Limb (tissue), 2 donors: ENCODE results near the gene ERCC6L2.

Source experiments
- DNase-seq, 2 donors: peaks; one replicate each; pipeline ENCODE4 v3.0.0-alpha.2; 2016; ENCODE audit errors: extremely low spot score in 2 of 2

The ERCC6L2 gene

DNA sequence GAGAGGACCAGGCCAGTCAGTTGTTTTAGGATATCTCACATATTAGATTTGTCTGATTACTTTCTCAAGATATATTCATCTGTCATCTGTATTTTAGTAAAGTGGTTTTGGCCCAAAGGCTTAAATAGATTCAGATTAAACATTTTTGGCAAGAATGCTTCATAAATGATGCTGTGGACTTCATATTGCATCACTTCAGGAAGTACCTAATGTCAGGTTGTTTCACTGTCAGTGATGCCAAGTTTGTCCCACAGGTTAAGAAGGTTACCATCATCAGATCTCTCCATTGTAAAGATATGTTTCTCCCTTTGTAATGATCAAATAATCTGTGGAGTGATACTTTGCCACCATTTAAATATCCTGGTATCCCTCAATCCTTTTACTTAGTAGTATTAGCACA lies 37.3 kb downstream of the ERCC6L2 start:
- no peak for DNase-seq

DNA sequence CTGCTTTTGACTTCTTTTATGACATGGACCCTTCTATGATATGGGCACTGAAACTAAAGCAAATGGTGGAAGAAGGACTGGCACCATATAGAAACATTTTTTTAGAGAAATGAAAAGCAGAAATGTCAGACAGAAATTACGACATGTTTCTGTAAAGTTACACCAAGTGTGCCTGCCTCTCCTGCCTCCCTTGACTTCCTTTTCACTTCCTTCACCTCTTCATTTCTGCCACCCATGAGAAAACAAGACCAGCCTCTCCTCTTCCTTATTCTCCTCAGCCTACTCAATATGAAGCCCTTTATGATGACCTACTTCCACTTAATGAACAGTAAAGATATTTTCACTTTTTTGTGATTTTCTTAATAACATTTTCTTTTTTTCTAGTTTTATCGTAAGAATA lies 44.5 kb downstream of the ERCC6L2 start:
- no peak for DNase-seq

DNA sequence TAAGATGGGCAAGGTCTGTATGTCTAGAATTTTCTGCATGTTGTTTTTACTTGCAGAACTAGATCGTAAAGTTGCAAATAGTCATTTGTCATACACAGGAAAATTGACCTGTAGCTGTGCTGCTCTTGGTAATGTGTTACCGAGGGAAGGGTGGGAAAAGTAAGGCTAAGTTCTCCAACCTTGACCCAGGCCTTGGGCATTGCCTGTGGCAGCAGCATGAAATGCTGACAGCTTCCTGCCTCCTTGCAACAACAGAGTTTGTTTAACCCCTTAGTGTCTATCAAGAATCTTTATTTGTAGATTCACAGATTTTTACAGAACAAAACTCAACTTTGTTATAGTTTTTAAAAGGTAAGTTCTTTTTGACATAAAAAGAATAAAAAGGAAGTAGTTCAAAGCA lies 48.3 kb downstream of the ERCC6L2 start:
- DNase-seq = no peak

DNA sequence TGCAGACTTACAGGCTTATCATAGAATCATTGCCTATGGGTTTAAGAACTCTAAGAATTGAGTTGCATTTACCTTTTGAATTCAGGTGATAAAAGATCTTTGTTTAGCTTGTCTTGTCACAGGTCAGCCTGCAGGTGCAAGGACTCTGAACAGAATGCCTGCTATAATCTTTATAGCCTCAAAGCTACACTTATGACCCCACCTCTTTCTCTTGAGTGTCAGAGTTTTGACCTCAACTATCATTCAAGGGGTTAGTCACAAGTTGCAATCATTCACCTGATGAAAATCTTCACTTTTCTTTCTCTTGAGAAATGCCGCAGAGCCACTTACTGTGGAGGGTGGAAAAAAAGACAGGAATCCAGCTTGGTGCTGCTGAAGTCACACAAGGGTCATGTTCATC lies 49.5 kb downstream of the ERCC6L2 start:
- DNase-seq = no peak

DNA sequence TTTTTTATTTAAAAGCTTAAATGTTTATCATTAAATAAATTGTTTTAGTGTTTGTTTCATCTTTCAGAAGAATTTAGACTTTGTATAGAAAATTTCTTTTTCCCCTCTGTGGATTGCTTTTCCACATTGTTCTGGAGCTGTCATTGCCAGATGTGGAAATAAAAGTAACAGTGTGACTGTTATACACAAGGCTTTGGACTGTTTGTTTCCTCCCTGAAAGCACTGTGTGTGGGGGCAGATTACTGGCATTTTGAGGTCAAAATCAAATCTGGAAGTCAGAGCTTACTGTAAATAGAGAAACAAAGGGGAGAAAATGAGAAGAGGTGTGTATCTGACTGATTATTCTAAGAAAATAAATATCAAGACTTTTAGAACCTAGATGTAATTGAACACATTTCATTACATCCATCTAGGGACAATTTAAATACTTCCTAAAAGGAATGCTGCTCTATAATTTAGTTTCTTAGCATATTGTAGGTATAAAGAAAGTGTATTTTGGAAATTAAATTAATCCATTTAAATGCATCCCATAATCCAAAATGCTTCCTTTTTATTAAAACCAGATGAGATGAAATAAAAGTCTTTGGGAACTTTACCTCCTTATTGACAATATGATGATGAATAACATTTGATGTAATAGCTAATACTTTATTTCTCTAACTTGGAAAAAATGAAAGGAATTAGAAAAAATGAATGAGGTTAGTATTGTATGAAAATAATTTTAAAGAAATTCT lies 51.9 kb downstream of the ERCC6L2 start:
- peak in 1 of 2 donors; percentile 2 for DNase-seq

DNA sequence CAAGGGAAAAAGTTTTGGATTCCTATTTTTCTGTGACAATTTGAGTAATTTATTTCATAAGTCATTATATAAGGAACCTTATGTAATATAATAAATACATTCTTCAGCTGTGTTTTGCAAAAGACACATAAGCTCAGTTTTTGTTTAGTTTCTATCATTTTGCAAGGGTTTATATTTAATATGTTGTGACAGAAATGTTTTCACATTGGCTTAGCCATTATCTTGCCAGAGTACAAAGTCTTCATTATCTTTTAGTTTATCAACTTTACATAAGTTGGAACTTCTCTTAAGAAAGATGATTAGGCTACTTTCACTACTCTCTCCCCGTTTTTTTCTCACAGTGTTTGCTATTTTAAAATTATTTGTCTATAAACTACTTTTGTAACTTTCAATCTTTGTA lies 54.8 kb downstream of the ERCC6L2 start:
- DNase-seq = no peak

DNA sequence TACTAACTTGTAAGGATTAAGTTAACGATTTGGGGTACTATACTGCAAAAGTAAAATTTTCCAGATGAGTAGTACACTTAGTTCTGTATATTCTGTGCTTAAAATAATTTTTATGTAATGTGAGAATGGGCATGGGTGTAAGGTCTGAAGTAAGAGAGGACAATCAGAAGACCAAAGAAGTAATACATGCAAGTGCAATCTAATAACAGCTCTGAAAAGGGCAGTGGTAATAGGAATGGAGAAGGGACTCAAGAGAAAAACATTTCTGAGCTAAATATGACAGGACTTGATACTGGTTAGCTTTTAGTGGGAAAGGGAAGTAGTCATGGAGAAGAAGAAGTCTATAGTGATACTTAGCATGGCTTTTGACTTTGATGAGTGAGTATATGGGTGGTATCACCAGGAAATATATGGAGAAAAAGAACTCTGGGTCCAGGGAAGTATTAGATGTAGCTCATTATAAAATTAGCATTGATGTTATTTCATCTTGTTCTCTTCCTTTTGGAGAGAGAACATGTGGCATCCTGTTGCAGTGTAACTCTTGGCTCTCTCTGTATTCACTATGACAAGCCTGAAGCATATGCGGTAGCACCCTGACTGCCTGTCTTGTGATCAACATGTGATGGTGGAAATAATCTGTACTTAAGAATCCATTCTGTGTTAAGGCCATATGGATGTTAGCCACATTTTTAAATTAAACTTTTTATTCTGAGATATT lies 60.5 kb downstream of the ERCC6L2 start:
- DNase-seq = no peak

DNA sequence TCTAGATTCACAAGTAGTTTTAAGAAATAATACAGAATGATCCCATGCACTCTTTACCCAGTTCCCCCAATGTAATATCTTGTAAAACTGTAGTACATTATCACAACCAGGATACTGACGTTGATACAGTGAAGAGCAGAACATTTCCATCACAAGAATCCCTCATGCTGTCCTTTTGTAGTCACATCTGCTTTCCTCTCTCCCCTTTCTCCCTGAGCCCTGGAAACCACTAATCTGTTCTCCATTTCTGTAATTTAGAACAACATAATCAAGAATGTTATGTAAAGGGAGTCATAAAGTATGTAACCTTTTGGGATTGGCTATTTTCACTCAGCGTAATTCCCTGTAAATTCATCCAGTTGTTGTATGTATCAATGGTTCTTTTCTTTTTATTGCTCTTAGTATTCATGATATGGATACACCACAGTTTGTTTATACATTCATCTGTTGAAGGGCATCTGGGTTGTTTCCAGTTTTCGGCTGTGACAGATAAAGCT lies 61.1 kb downstream of the ERCC6L2 start:
- DNase-seq = no peak

DNA sequence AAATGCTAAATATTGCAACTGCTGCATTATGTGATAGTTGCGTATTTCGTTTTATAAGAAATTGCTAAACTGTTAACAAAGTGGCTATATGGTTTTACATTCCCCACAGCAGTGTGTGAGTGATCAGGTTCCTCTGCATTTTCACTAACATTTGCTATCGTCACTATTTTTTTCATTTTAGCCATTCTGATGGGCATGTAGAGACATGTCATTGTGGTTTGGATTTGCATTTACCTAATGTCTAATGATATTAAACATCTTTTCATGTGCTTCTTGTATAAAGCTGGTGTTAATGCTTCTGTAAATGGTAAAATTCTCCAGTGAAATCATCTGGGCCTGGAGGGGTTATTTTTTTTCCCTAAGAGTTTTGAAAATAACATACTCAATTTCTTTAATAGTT lies 61.6 kb downstream of the ERCC6L2 start:
- DNase-seq = no peak

DNA sequence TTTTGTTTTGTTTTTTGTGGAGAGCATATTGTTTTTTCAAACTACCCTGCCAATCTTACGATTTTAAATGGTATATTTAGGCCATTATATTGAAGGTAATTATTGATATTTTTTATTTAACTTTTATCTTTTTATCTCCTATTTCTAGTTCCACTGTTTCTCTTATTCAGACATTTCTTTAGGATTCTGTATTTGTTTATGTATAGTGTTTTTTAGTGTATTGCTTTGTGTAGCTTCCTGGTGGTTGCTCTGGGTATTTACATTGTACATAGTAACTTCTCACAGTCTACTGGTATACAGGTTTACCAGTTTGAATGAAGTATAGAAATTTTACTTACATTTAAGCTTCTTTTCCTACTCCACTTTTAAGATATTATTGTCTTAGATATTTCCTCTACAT lies 63.2 kb downstream of the ERCC6L2 start:
- no peak for DNase-seq

DNA sequence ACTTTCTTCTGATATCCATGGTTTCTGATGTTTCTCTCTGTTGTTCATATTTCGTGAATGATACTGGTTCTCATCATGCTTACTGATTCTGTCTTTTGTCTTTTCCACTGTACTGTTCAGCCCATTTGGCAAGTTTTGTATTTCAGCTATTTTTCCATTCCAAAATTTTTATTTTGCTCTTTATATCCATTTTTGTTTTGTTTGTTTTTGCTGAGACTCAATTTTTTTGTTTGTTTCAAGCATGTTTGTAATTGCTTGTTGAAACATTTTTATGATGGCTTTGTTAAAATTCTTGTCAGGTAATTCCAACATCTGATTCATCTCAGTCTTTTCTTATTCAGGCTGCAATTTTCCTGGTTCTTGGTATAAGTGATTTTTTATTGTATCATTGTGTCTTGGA lies 64.0 kb downstream of the ERCC6L2 start:
- DNase-seq = no peak

DNA sequence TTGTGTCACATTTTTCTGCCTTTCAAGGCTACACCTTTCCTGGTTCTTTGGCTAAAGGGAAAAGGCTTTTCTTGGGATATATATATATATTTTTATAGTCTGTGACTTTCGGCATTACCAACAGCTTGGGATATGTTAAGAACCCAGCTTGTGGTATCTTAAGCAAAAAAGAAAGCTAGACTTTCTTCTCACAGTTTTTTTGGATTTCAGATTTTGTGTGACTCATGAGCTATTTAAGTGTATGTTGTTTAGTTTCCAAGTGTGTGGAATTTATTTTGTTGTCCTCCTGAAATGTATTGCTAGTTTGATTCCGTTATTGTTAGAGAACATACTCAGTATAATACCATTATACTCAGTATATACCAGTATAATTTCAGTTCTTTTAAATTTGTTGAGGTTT lies 64.8 kb downstream of the ERCC6L2 start:
- DNase-seq = no peak

DNA sequence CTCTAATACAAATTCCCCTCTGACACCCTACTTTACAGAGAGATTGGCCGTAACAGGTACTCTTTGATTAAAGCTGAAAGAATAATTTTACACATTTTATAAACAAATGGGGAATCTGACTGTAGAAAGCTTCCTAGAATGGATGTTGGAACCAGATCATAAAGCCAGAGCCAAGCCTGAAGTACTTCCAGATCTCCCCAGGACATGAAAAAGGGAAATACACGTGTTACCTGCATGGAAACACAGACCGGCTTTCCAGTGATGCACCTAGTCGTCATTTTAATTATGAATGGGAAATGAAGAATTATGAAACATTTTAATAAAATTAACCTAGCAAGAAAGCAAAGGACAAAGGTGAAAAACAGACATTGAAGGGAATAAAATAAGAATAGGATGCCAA lies 66.5 kb downstream of the ERCC6L2 start:
- no peak for DNase-seq

DNA sequence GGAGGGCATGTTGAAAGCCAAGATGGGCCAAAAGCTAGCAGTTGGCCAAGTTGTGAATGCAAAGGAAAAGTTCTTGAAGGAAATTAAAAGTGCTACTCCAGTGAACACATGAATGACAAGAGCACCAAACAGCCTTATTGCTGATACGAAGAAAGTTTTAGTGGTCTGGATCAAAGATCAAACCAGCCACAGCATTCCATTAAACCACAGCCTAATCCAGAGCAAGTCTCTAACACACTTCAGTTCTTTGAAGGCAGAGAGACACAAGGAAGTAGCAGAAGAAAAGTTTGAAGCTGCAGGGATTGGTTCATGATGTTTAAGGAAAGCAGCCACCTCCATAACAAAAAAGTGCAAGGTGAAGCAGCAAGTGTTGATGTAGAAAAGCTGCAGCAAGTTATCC lies 71.6 kb downstream of the ERCC6L2 start:
- no peak for DNase-seq

DNA sequence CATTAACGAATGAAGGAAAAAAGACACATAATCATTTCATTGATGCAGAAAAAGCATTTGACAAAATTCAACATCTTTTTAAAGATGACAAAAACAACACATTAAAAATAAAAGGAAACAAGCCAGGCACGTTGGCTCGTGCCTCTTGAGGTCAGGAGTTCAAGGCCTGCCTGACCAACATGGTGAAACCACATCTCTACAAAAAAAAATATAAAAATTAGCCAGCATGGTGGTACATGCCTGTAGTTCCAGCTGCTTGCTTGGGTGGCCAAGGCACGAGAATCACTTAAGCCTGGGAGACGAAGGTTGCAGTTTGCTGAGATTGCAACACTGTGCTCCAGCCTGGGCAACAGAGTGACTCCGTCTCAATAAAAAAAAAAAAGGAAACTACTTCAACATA lies 77.0 kb downstream of the ERCC6L2 start:
- no peak for DNase-seq

DNA sequence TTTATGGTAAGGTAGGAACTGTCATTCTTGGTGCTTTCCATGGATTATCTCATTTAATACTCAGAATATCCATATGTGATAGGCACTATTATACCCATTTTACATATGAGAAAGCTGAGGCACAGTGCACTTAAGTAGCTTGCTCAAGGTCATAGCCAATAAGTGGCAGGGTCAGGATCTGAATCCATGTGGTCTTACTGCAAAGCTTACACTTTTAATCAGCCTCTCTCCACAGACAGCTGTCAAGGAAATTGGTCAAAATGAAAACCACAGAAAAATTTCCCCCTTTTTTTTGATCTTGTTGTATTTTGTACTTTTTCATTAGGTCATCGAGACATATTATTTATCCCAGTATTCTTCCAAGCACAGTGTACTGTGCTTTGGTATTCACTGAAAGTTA lies 78.5 kb downstream of the ERCC6L2 start:
- DNase-seq = no peak

DNA sequence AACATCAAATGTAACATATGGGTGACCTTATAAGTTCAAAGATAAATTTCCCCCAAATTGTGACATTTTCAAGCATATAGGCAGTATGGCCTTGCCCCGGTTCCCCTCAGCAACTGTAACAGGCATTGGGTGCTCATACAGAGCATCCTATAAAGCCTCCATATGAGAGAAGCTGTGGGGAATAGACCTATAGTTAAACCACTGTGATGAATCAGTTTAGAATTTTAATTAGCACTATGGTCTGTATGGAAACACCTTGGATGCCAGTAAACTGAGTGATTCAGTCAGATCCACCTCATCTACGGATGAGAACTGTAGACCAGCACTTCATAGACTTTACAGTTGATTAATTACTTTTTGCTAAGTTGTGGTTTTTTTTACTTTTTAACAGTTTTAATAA lies 79.4 kb downstream of the ERCC6L2 start:
- DNase-seq = no peak

DNA sequence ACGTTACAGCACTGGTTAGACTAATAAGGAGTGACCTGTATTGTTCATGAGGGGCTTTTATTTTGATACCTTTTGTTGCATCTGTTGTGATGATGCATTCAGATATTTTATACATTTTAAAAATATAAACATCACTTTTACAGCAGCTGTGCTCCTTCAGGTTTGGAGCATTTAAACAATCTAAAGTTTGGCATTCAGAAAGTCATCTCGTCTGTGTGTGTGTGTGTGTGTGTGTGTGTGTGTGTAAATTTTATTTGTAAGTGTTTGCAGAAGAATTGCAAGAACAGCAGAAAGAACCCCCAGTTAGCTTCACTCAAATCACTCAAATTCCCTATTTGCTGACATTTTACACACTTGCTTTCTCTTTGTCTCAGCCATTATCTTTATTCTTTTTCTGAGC lies 87.4 kb downstream of the ERCC6L2 start:
- DNase-seq = no peak

DNA sequence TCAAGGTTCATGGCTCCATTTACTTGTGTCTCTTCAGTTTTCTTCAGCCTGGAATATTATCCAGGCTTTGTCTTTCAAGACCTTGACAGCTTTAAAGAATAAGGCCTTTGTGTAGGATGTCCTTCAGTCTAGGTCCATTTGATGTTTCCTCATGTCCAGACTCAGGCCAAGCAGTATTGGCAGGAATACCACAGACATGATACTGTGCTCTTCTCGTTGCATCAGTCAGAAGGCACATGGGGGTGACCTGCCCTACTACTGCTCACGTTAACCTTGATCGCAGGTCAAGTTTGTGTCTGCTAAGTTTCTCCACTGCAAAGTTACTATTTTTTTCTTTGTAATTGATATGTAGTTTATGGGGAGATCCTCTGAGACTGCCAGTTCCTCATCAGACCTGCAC lies 88.2 kb downstream of the ERCC6L2 start:
- no peak for DNase-seq

DNA sequence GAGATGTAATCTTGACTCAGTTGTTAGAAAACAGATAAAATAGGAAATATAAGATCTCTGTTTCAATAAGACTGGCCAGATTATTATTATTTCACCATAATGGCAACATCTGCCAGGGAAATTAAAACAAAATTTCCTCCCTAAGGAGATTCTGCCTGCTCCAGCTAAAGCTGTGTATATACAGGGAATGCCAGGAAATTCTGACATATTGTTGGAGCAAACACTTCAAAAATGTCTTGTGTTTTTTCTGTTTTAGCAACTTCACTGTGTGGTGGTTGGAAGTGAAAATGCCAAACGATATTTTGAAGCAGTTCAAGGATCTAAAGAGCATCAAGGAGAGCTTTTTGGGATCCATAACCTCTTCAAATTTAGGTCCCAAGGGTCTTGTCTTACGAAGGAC lies 90.8 kb downstream of the ERCC6L2 start:
- DNase-seq = peak in 1 of 2 donors; percentile 29

DNA sequence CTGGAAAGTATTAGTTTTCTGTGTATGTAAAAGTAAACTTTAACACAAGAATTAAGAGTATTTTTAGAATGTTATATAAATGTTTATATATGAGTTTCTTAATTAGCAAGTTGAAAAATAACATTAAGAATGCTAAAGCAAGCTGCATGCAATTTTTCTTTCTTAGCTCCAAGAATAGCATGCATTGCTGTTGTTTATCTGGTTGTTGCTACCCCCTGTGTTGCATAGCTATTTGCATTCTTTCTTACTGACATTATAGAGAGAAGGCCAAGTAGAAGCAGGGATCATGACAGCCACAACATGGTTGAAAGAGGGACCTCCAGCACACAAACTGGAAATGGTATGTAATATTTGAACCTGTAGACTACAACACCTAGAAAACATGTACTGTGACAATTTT lies 94.8 kb downstream of the ERCC6L2 start:
- no peak for DNase-seq

DNA sequence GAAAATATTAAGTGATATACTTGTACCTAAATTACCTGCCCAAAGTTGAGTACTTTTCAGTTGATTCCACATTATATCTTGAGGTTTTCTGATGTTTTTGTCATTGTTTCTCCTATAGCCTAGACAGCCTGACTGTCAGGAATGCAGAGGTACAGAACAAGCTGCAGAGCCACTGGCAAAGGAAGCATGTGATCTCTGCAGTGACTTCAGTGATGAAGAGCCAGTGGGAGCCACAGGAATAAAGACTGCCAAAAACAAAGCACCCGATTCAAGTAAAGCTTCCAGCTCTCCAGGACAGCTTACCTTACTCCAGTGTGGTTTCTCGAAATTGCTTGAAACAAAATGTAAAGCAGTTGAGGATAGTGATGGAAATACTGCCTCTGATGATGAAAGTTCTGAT lies 96.3 kb downstream of the ERCC6L2 start:
- no peak for DNase-seq

DNA sequence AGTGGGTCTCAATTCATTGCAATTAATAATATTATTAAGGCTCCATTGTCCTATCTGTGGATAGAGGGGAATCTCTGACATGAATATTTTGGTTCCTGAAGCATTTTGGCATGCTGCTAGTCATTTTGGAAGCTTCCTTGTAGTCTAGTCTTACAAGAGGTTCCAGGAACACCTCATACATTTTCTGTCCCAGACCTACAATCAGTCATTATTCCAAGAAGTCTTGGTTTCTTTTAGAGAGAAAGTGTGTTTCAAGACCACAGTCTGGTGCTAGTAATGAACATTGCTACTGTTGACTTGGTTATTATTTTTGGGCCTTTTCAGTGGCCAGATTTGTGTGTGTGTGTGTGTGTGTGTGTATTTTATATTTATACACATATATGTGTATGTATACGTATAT lies 98.9 kb downstream of the ERCC6L2 start:
- no peak for DNase-seq
